Mucosa of gallbladder (tissue), 1 donor: Measurements from ENCODE around the gene TMED9. TPM values are rescaled to one million over a fixed set of nuclear protein-coding genes. Genes with fewer than 3 reads are reported as not detected.
"Not testable (repeated sequence)": the region's sequence is repeated elsewhere in the genome, so short reads cannot be mapped to it uniquely, and the experiment has no call there.

Experiments
- DNase-seq: peaks from one replicate; pipeline ENCODE4 v3.0.0-alpha.2; 2020; ENCODE audit warnings: low spot score
- total RNA-seq: library from RNA; stranded (reverse); gene quantifications from one replicate; pipeline ENCODE4 v1.2.1, GENCODE V29; 2021
- donor health status: DM: no; HTN: no; CAD: no.

Gene TMED9
- total RNA-seq, result 155 TPM

DNA sequence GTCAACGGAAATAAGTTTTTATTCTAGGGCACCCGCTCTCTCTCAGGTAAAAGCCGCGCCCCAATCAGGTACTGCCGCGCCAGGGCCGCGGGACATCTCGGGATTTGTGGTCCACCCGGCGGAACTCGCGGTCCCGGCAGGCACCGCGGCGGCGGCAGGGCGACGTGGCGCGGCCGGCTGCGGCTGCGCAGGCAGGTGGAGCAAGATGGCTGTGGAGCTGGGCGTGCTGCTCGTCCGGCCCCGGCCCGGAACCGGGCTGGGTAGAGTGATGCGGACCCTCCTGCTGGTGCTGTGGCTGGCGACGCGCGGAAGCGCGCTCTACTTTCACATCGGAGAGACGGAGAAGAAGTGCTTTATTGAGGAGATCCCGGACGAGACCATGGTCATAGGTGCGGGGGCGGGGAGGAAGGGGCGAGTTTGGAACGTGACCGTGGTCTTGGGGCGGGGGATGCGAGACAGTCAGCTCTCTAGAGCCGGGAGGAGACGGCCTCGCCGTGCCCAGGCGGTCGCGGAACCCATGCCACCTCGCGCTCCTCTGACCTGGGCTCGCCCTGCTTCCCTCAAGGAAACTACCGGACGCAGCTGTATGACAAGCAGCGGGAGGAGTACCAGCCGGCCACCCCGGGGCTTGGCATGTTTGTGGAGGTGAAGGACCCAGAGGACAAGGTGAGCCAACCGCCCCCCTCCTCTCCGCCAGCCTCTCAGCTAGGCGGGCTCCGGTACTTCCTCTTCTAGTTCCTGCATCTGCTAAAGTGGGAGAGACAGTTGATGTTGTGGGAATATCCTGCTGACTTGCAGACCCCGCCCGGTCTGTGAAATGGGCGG, at the start of gene TMED9:
Gene TMED9, plus strand, starts transcription at position 194 of the 825 bp plus-strand sequence. Its CDS starts 12 bp downstream, at position 206.
- DNase-seq, result peak; percentile 88

DNA sequence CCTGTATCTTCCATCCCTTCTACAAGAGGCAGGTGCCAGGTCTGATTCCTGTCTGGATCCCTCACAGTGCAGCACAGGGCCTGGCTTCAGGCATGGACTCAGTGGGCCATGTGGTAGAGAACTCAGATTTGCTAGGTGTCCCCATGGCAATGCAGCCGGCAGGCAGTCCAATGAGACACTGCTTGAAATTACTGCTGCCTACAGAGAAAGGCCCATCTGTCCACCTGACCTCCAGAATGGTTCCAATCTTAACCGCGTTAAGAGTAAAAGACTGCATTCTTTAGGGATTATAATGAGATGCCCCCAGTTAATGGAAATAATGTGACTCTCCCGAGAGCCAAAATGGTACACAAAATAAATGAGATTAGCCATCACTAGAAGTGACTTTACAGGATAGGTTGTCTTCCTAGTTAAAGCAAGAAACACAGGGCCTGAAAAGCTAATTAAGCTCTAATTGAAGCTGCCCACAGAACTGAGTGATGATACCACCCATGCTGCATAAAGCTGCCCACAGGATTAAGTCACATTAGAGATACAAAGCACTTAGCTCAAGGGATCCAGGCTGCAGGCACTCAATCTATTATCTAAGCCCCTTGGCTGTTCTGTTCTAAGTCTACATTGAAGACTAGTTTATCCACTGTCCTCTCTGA, 49.1 kb upstream of the TMED9 start:
- DNase-seq, result no peak

DNA sequence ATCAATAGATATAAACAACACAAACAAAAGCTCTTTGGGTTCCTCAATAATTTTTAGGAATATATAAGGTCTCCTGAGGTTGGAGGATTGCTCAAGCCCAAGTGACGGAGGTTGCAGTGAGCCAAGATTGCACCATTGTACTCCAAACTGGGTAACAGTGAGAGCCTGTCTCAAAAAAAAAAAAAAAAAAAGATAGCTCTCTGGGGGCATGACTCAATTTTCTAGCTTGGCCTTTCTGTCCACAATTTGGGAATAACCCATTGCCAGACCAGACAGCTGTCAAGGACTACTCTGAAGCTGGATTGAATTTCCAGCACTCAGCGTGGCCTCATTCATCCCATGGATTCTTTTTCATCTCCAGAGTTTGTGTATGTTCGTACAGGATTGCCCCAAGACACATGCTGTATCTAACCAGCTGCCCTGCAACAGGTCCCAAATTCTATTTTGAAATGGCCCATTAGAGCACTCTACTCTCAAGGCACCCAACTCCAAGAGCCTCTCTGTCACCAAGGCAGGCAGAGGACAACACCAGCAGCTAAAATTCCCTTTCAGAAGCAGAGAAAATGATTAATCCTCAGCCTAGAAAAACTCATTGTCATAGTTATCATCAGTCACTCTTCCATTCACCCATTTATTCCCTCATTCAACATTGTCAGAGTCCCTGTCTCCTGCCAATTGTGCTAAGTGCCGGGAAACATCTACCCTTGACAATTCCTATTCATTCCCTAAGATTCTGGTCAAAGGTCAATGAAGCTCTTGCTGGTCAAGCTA, 46.3 kb upstream of the TMED9 start:
- DNase-seq, result peak; percentile 34

DNA sequence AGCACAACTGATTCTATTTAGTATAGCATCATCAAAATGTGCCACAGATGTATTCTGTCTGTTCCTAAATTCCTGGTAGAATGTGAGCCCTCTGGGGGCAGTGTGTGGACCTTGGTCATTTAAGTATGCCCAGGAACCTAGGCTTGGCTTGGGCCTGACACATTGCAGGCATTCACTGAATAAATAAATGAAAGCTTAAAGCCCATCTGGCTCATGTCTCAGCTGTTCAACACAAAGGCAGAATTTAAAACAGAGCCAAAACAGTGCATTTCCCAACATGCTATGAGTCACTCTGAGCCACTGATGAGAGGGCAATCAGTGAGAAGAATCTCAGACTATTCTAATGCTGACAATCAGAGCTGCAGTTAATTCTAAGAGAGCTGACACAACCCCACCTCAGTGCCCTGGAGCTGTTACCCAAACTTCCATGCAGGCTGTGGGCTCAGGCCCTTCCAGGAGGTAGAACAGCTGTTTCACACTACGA, 45.7 kb upstream of the TMED9 start:
- DNase-seq, result peak; percentile 55

DNA sequence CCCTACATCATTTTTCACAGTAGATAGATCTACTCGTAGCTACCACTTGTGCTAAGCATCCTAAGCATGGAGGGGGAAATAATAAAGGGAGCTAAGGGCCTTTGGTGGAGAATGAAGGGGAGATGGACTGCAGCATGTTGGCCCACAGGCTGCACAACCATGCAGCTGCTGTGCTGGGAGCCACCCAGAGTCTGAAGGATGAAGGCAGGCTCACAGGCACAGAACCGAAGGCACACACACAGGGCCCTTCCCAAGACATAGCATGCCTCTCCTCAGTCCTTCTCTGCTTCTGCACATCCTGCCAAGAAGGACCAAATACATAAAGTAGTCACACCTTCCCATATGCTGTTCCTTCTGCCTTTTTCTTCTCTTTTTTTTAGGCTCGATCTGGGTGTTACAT, 44.3 kb upstream of the TMED9 start:
- no peak for DNase-seq

DNA sequence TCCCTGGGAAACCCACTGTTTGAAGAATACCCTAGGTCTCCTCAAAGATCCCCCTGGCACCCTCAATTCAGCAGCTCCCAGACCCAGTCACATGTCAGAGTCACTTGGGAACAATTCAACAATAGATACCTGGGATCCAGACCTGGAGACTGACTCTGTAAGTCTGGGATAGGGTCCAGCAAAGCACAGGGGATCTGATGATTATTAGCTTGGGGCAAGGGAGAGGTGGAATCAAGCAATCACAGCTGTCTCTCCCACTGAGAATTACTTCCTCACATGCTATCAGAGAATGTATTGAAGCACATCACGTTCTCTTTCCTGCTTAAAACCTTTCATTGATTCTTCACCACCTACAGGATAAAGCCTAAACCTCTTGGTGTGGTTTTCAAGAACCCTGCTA, 43.5 kb upstream of the TMED9 start:
- no peak for DNase-seq

DNA sequence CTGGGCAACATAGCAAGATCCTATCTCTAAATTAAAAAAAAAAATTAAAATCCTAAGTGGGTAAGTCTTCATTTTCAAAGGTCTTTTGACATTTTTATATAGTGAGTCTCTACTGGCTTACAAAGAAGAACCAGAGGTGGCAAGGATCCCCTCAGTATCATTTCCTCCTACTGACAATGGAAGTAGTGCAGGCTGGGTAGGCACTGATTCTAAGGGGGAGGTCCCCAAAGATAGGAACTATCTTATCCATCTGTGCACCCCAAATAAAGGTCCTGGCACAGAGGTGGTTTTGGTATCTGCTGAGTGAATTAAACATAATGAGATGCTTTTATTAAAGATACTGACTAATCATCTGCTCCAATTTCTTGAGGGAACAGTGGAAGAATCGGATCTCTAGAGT, 41.9 kb upstream of the TMED9 start:
- no peak for DNase-seq

DNA sequence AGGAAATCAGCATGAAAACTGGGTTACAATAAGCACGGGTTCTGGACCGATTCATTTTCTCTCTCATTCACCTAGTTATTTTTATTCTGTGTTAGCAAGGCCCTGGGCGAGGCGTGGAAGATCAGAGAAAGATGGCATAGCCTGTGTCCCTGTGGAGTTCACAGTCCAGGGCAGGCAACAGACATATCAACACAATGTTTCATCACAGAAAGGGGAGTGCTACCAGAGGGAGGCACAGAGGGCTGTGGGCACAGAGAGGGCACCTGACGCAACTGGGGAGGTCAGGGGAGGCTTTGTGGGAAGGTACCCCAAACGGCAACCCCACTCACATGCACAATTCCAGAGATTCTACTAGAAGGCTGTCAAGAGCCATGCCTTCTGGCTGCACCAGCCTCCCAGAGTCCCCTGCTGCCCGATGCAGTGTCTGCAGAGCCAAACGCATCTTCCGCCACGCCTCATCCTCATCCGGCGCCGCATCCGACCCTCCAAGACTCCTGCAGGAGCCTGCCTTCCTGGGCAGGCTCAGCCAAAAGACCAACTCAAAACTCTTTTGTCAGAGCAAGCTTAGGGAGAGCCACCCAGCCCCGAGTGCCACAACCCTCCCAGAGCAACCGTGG, 39.1 kb upstream of the TMED9 start:
- no peak for DNase-seq

DNA sequence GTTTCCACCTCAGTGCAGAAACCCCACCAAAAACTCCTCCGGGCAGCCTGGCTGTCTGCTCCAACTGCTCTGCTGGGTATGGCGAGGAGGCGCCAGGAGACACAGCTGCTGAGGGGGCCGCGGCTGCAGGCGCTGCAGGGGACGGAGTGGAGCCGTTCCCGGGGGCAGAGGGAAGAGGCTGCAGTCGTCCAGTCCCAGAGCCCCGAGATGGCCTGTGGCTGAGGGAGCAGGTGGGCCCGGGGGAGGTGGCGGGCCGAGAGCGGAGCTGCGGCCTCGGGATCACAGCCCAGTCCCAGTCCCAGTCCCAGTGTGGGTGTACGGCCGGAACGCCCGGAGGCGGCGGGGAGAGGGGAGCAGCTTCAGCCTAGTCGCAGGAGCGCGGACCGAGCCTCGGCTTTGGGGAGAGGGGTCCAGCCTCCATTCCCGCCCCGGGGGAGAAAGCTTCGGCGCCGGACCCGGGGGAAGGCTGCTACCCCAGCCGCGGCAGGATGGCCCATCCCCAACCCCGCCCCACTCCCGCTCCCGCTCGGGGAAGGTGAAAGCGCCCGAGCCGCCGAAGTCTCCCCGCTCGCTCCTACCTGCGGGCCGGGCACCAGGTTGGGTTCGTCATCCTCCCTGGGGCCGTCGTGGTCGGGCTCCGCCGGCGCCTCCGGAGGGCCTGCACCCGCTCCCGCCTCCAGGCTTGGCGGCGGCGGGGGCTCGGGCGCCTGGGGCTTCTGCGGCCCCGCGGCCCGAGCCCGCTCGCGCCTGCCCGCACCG, 38.2 kb upstream of the TMED9 start:
- peak; percentile 15 for DNase-seq

DNA sequence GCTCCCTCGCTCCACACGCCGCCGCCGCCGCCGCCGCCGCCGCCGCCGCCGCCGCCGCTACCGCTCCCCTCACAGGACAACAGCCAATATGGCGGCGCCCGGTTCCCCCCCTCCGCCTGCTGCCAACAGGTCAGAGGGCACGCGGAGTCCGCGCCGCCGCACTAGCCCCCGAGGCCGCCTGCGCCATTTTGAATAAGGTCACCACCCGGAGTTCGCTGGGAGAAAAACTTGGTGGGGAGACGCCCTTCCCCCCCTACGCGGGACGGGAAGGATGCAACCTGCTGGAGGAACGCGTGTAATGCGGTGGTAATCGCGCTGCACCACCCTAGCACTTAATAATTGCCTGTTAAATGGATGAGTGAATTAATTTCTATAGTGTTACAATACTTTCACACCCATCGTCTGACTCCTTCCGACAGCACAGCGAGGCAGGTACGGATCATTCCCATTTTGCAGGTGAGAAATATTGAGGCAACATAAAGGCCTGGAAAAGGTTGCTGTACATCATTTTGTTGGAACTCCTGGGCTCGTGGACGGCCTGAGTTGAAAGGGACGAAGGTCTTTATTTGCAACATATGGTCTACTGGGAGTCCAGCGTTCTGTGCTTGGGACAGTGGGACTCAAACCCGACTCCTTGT, 37.4 kb upstream of the TMED9 start, which contains the start of gene FAM193B:
Gene FAM193B, minus strand, starts transcription at position 90 of the 638 bp plus-strand sequence. CDS start 105 bp downstream, outside the sequence.
- DNase-seq, result peak; percentile 92

DNA sequence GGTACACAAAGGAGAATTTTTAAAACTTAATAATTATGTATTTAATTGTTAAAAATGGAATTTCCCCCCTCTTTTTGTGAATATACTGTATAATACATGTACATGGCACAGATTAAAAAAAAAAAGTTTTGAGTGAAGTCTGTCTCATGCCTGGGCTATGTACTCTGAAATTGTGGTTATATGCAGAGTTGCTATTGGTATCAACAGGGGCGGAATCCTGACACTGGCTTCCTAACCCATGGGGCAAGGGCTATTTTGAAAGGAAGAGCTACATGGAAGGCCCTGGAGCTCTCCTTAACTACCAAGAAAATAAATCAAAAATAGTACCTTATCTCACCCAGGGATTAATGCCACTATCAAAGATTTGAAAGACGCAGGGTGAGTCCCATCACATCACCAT, 36.8 kb upstream of the TMED9 start:
- DNase-seq, result no peak

DNA sequence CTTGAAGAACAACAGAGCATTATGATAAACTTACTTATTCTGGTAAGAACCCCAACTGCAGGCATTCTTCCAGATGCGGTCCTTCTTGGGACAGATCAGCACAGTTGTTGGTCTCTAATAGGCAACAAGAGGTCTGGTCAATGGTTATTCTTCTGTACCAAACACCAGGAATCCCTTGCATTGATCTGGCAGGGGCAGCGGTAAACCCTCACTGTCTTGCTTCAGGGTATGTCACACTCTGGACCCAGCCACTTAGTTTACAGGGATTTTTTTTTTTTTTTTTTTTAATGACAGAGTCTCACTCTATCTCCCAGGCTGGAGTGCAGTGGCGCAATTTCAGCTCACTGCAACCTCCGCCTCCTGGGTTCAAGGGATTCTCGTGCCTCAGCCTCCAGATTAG, 36.3 kb upstream of the TMED9 start:
- DNase-seq, result no peak

DNA sequence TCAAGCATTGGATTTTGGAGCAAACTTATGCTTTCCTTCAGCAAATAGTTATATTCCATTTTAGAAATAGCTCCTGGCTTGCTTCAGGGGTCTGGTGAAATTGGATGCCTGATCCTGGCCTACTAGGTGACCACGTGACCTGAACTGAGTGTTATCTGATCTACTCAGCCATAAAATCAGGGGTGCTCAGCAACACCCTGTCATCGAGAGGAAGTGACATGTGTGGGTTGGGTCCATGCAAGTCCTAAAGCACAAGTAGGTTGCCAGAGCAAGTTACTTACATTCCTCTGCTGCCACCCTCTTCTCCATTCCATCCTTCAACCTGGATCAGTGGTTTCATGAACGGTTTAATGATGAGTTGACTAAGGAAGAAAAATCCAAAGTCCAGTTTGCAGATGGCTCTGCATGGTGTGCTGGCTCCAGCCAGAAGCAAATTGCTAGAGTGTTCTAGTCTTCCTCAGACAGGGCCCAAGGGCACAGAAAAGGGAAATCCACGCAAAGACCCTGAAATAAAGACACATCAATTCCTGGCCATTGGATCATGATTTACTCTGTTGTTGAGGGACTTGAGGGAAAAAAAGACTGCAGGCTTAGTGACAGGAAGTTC, 34.9 kb upstream of the TMED9 start:
- no peak for DNase-seq

DNA sequence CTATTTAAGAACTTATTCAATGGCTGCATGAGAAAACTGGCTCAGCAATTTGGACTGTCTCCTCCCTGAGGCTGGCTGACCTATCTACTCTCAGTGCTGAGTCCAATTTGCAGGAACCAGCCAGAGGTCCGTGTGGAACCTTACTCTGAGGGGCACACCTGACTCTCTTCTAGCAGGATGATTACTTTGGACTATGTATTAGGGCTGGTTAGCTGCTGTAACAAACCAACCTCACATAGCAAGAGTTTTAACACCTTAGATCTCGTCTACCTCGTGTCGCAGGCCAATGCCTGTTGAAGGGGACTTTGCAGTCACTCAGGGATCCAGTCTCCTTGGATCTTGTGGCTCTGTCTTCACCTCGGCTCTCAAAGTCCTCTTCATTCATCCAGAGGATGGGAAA, 34.2 kb upstream of the TMED9 start:
- DNase-seq, result no peak

DNA sequence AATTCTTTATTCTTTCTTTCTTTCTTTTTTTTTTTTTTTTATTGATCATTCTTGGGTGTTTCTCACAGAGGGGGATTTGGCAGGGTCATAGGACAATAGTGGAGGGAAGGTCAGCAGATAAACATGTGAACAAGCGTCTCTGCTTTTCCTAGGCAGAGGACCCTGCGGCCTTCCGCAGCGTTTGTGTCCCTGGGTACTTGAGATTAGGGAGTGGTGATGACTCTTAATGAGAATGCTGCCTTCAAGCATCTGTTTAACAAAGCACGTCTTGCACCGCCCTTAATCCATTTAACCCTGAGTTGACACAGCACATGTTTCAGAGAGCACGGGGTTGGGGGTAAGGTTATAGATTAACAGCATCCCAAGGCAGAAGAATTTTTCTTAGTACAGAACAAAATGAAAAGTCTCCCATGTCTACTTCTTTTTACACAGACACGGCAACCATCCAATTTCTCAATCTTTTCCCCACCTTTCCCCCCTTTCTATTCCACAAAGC, 32.5 kb upstream of the TMED9 start:
- not testable (repeated sequence) for DNase-seq

DNA sequence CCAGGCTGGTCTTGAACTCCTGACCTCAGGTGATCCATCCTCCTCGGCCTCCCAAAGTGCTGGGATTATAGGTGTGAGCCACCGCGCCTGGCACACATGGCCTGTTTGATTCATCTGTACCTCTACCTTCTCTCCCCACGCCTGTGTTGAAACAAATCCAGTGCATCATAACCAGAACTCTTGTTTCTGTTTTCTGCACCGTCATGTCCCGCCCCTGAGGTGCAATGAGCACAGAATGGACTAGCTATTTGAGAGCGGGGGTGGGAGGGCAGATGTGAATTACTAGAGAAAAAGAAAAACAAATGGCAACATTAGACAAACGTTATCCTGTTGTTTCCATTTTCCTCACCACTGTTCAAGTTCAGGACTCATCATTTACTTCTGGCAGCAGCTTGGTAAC, 27.0 kb upstream of the TMED9 start:
- DNase-seq, result no peak

DNA sequence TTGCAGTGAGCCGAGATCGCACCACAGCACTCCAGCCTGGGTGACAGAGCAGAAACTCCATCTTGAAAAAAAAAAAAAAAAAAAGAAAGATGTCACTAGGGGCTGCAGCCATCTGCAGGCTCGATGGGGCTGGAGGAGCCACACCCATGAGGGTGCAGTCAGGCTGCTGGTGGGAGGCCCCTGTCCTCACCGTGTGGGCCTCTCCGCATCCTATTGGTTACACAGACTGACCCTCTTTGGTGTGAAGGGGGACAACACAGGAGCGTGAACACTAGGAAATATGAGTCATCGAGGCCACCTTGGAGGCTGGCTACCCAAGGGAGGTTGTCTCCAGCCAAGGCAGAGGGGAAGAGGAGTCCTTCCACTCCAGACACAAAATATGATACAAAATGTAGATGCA, 23.7 kb upstream of the TMED9 start:
- no peak for DNase-seq

DNA sequence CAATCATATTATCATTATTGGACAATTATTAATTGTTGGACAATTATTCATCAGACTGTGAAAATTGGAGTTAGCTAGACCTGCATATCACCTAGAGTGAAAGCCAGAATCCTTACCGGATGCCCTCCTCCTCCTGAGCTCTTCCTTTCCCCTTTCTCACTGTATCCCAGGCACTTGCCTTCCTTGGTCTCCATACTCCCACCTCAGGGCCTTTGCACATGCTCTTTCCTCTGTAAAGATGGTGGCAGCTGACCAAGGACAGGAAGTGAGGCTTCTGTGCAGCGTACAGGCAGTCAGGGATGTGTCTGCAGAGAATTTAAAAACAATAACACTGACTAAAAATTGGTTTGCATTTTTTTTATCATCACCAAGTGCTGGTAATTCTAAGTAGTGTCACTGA, 22.1 kb upstream of the TMED9 start:
- DNase-seq, result no peak

DNA sequence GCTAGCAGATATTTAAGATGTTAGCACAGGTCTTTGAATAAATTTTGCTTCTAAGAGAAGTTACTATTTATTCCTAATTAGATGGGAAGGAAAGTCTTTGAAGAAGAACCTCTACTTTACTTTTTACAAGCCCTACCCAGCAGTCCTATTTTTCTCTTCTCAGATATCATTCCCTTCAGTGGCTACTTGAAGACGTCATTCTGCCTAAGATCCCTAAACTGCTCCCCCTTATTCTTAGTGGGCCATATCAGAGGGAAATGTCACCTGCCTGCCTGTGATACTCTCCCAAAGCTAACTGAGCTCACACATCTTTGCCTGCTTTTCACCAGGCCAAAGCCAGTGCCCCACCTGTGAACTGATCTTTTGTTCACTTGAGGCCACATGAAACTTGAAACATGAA, 16.5 kb upstream of the TMED9 start:
- DNase-seq, result no peak

DNA sequence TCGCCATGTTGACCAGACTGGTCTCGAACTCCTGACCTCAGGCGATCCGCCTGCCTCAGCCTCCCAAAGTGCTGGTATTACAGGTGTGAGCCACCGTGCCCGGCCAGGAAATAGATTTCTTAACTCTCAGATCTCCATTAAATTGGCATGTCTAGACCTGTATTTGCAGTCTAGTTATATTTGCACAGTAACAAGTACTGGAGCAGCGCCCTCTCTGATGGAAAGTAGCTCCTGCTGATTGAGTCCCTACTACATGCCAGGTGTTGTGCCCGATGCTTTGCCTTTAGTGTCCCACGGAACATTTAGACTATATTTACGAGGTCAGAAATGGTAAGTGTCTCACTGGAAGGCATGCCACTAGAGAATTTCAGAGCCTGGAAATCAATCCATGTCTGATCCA, 15.8 kb upstream of the TMED9 start:
- no peak for DNase-seq
